PC-9 (cell line): Measurements from ENCODE around the gene ASXL1.

ENCODE experiments used
- EZH2 ChIP-seq: fragments of 200-600 bp; sonication (generic); IDR thresholded peaks from 2 replicates; pipeline ENCODE4 v1.8.0; 2017; ENCODE audit warnings: antibody characterized with exemption, low read depth
- TF ChIP-seq, protein P1 (sequence below): fragments of 200-600 bp; sonication (generic); conservative IDR thresholded peaks from 2 replicates; pipeline ENCODE4 v1.6.1; 2017; ENCODE audit warnings: mixed run types, antibody characterized with exemption, mild to moderate bottlenecking, moderate library complexity

DNA sequence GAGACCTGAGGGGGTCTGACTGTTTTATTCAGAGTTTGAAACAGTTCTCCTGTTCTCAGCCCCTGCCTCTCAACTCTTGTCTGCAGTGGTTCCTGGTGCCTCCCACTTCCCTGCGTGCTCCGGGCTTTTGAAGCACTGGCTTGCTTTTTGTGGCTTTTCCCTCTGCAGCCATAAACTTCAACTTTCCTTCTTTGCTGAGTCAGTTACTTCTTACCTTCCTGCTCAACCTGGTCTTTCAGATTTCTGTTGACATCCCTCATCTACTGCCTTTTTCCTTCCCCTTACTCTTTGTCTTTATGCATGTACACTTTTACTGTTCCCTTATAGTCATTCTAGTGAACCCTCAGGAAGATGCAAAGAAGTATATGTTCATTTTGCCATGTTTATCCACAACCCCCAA, 57.4 kb downstream of the ASXL1 start:
- TF ChIP-seq, protein P1, sequence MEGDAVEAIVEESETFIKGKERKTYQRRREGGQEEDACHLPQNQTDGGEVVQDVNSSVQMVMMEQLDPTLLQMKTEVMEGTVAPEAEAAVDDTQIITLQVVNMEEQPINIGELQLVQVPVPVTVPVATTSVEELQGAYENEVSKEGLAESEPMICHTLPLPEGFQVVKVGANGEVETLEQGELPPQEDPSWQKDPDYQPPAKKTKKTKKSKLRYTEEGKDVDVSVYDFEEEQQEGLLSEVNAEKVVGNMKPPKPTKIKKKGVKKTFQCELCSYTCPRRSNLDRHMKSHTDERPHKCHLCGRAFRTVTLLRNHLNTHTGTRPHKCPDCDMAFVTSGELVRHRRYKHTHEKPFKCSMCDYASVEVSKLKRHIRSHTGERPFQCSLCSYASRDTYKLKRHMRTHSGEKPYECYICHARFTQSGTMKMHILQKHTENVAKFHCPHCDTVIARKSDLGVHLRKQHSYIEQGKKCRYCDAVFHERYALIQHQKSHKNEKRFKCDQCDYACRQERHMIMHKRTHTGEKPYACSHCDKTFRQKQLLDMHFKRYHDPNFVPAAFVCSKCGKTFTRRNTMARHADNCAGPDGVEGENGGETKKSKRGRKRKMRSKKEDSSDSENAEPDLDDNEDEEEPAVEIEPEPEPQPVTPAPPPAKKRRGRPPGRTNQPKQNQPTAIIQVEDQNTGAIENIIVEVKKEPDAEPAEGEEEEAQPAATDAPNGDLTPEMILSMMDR = no peak
- TF ChIP-seq EZH2 = no peak
